GM21423 (cell line): ENCODE results near the gene APOBEC4.

Experiments used
- ATAC-seq: cut with Tn5 transposase; IDR thresholded peaks from one replicate; pipeline ENCODE4 v1.9.1; 2021; ENCODE audit warnings: mild to moderate bottlenecking, moderate library complexity; ENCODE audit not compliant: unreplicated experiment

APOBEC4 gene

GRCh38 chr1:183605904-183606303 lies 47.2 kb downstream of the APOBEC4 start:
- ATAC-seq: no peak

- peak; percentile 20 for ATAC-seq
These were observed 48.3 kb downstream of the APOBEC4 start for GRCh38 chr1:183604815-183605214.

- peak; percentile 39 for ATAC-seq
These were observed 48.9 kb downstream of the APOBEC4 start for GRCh38 chr1:183604038-183604808.

GRCh38 chr1:183602510-183602909 lies 50.6 kb downstream of the APOBEC4 start:
- ATAC-seq: no peak

- no peak for ATAC-seq
These were observed 52.5 kb downstream of the APOBEC4 start for GRCh38 chr1:183600634-183601033.

- no peak for ATAC-seq
These were observed 53.0 kb downstream of the APOBEC4 start for GRCh38 chr1:183600136-183600535.

GRCh38 chr1:183598386-183598785 lies 54.7 kb downstream of the APOBEC4 start:
- ATAC-seq: peak; percentile 70

- ATAC-seq: no peak
These were observed 55.3 kb downstream of the APOBEC4 start for GRCh38 chr1:183597656-183598347.

GRCh38 chr1:183596500-183596899 lies 56.6 kb downstream of the APOBEC4 start:
- ATAC-seq: no peak
